ENCODE results near the gene SDK1.

The SDK1 gene, protein sequence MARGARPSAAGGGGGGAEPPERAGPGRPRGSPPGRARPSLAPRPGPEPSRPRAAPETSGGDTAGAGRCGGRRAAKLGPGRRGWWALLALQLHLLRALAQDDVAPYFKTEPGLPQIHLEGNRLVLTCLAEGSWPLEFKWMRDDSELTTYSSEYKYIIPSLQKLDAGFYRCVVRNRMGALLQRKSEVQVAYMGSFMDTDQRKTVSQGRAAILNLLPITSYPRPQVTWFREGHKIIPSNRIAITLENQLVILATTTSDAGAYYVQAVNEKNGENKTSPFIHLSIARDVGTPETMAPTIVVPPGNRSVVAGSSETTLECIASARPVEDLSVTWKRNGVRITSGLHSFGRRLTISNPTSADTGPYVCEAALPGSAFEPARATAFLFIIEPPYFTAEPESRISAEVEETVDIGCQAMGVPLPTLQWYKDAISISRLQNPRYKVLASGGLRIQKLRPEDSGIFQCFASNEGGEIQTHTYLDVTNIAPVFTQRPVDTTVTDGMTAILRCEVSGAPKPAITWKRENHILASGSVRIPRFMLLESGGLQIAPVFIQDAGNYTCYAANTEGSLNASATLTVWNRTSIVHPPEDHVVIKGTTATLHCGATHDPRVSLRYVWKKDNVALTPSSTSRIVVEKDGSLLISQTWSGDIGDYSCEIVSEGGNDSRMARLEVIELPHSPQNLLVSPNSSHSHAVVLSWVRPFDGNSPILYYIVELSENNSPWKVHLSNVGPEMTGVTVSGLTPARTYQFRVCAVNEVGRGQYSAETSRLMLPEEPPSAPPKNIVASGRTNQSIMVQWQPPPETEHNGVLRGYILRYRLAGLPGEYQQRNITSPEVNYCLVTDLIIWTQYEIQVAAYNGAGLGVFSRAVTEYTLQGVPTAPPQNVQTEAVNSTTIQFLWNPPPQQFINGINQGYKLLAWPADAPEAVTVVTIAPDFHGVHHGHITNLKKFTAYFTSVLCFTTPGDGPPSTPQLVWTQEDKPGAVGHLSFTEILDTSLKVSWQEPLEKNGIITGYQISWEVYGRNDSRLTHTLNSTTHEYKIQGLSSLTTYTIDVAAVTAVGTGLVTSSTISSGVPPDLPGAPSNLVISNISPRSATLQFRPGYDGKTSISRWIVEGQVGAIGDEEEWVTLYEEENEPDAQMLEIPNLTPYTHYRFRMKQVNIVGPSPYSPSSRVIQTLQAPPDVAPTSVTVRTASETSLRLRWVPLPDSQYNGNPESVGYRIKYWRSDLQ (N-terminal part only)

DNA sequence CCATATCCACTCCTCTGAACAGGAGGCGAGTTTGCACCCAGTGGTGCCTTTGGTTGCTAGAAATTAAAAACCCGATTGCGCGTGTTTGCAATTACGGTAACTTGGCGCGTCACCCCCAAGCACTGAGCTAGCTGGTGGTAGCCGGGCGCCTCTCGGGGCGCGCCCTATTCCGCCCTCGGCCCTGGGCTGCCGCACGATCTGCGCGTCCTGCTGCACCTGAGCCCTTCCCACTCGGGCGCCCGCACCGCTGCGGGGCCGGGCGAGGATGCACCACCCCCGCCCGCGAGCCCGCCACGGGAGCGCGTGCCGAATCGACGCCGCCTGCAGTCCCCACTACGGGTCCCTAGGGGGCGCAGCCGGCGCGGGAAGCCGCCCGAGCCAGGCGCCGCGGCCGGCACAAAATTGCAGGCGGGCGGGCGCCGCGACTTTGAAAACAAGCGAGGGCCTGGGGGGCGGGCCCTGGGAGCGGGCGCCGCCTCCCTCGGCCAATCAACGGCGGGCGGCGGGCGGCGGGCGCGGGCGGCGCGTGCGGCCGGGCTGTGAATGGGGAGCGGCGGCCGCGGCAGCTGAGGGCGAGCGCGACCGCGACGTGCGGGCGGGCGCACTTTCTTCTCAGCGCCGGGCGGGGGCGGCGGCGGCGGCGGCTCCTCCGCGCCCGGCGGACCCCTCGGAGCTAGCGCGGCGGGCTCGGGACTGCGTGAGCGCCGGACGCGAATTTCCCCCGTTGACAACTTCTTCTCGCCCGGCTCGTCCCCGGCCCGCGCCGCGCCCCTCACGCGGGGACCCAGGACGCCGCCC lies at the start of gene SDK1:
SDK1 (plus strand) TSS at position 602 of the 798 bp plus-strand sequence. CDS start 335 bp downstream, outside the sequence.
- DNase-seq, result peak; percentile 96

DNA sequence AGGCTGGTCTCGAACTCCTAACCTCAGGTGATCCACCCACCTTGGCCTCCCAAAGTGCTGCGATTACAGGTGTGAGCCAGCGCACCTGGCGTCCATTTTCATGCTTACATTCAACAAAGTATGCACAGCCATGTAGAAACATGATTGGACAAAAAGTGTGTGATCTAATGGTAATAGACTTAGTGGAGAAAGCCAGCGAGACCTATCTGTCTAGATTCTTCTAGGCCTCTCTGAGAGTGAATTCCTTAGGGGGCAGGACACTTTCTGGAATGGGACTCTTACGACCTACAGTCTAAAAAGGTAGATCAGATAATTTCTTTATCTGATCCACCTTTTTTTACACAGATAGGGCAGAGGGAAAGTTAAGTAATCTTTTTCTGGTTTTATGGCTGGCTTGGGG lies 46.3 kb upstream of the SDK1 start:
- no peak for DNase-seq

DNA sequence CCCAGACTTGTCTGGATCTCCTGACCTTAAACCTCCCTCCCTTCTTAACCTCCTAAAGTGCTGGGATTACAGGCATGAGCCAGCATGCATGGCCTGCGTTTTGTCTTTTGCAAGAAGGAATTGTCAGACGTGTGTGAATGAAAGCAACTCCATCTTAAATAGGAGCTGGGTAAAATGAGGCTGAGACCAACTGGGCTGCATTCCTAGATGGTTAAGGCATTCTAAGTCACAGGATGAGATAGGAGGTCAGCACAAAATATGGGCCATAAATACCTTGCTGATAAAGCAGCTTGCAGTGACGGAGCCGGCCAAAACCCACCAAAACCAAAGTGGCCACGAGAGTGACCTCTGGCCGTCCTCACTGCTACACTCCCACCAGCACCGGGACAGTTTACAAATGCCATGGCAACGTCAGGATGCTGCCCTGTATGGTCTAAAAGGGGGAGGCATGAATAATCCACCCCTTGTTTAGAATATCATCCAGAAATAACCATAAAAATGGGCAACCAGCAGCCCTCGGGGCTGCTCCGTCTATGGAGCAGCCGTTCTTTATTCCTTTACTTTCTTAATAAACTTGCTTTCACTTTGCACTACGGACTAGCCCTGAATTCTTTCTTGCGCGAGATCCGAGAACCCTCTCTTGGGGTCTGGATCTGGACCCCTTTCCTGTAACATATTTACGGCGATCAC lies 41.2 kb upstream of the SDK1 start:
- DNase-seq, result no peak

DNA sequence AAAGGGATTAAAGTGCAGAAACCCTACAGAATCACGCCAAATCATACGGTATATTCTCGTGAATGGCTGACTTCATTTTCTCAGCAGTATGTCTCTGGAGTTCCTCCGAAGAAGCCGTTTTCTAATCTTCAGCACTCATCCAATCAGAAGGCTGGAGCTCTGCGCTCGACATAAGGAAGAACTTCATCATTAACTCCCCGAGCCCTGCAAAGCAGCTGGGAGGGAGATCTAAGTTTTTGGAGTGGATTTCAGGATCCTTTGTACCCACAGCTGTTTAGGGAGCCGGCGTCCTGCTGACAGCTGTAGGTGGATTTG lies 40.7 kb upstream of the SDK1 start:
- DNase-seq, result no peak

DNA sequence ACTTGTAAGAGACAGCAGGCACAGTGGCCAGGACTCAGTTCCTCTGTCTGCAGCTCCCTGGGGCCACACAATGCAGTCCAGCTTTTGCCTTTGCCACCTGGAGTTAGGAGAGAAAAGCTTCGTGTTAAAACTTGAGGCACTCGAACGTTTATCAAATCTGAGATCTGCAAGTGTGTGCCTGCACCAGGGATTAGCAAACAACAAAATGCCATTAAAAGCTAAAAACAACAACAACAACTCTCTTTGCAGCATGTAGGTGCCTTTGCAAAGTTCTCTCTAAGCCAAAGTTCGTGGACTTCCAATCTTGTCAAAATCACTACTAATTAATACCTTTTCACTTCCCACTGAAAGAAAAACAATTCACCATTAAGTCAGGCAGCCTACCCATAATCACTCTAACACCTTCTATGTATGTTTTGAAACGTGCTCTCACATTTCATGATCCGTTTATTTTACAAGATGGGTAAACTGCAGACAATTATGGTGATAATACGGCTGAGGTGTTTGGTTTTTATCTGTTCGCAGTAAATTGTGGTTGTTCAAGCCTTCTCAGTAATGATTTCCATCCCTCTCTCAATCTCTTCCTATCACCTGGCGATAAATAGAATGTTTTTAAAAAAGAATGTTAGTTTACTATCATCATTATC lies 36.2 kb upstream of the SDK1 start:
- peak; percentile 75 for DNase-seq

DNA sequence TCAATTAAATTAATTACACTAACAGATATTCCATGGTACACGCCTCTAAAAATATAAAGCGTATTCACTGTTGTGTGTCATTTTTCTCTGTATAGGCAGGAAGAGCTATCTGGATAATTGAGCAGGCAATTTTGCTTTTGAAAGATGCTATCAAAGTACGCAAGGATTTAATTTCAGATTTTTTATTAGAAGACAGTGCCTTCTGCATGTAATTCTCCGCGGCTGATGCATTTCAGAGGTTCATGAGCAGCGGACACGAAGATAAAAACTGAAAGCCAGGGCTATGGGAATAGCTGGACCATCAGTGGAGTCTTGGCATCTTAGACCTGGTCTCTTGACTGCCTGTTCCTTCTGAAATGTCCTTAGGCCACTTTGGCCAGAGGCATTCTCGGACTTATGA lies 35.7 kb upstream of the SDK1 start:
- peak; percentile 75 for DNase-seq

DNA sequence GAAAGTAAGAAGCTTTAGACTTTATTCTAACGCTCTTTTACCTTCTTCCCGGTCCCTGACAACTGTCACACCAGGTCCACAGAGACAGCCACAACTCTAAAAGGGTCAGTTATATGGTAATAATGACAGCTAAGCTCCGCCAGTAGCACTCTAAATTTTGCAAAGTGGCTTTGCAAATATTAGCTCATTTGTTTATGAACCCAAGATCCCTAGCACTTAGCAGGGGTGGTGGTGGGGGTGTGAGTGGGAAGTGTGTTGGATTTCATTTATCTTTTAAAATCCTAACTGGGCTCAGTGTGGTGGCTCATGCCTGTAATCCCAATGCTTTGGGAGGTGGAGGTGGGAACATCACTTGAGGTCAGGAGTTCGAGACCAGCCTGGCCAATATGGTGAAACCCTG lies 34.8 kb upstream of the SDK1 start:
- DNase-seq, result peak; percentile 70

DNA sequence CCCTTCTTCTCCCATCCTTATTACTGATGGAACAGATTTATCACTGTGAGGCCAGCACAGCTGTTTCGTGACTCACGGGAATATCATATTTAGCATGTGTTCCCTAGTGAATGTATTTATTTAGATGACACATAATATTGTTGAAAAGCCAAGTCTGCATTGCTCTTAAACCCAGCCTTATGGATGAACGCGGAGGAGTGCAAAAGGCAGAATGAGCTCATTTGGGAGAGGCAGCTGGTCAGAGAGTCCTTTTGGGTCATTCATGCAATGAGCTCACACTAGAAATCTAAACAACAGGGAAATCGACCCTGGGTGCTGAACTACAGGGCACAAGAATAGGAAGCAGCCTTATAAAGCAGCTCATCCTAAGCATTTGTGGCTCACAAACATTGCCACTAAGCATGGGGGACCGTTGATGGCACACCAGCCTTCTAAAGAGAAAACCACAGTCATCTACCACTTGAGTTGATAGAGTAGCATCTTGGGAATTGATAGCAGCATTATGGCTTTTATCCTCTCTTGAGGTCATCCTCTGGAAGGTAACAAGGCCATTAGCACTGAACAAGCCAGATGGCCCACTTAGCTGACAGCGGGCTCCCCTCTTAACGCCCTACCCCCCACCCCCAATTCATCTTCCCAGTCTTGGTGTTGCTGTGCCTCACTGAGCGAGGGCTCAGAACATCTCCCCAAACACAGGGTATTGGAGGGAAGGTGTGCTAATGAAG lies 32.9 kb upstream of the SDK1 start:
- DNase-seq, result peak; percentile 100

DNA sequence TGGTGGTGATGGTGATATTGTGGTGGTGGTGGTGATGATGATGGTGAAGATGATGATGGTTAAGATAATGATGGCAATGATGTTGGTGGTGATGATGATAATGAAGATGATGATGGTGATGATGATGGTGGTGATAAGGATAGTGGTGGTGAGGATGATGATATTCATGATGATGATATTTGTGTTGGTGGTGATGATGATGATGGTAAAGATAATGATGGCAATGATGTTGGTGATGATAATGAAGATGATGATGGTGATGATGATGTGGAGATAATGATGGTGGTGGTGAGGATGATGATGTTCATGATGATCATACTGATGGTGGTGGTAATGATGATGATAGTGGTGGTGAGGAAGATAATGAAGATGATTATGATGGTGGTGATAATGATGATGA lies 30.7 kb upstream of the SDK1 start:
- DNase-seq, result no peak

DNA sequence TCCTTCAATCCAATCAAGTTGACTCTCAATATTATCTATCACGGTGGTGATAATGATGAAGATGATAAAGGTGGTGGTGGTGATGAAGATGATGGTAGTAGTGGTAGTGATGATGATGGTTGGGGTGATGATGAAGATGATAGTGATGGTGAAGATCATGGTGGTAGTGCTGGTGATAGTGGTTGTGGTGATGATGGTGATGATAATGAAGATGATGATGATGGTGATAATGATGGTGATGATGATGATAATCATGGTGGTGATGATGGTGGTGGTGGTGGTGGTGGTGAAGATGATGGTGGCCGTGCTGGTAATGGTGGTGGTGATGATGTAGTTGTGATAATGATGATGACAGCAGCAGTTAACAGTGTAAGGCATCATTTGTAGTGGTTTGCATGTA lies 29.8 kb upstream of the SDK1 start:
- DNase-seq, result no peak

DNA sequence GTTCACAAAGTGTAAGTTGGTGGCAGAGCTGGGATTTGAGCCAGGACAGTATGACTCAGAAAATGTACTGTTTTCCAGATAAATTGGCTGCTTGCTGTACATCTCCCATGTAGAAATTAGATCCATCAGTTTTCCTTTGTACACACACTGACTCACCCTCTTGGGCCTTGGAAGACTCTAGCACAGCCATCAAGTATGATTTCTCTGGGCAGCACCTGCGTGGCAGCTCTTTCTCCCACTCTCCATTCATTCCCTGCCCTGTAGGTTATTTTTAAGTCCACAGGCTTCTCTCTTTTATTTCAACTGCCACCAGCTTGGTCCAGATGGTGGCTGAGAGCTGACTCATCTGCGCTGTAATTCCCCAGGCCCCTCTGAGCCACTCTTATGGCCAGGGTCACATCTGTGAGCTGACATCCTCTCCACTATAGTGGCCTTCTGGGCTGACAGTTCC lies 28.3 kb upstream of the SDK1 start:
- DNase-seq, result peak; percentile 60

DNA sequence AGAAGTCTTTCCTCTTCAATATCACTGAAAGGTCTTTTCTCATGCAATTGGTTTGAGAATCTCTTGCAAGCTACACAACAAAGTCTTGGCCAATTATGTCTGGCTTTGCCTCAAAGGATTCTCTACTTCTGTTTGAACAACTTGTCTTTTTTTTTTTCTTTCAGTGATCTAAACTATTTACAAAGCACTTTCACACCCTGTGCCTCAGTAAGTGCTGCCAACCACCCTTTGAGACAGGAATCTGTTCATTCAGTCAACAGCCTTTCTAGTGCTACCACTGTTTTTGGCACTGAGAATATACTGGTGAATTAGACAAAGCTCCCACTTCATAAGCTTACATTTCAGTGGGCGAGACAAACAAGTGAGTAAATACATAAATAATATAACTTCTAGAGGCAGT lies 26.9 kb upstream of the SDK1 start:
- DNase-seq, result peak; percentile 88

DNA sequence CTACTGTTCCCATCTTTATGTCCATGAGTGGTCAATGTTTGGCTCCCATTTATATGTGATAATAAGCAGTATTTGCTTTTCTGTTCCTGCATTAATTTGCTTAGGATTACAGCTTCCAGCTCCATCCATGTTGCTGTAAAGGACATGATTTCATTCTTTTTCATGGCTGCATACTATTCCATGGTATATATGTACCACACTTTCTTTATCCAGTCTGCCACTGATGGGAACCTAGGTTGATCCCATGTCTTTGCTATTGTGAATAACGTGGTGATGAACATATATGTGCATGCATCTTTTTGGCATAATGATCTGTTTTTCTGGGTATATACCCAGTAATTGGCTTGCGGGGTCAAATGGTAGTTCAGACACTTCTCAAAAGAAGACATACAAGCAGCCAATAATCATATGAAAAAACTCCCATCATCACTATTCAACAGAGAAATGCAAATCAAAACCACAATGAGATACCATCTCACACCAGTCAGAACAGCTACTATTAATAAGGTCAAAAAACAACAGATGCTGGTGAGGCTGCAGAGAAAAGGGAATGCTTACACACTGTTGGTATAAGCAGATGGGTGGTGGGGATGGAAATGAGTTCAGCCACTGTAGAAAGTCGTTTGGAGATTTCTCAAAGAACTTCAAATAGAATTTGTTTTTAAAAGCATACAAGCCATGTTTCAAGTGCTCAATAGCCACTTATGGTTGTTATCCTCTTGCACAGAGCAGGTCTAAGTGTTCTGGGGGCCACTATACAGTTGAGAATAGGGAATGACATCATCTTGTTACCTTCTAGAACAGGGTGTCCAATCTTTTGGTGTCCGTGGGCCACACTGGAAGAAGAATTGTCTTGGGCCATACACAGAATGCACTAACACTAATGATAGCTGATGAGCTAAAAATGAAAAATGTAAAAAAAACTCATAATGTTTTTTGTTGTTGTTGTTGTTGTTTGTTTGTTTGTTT lies 23.2 kb upstream of the SDK1 start:
- no peak for DNase-seq

DNA sequence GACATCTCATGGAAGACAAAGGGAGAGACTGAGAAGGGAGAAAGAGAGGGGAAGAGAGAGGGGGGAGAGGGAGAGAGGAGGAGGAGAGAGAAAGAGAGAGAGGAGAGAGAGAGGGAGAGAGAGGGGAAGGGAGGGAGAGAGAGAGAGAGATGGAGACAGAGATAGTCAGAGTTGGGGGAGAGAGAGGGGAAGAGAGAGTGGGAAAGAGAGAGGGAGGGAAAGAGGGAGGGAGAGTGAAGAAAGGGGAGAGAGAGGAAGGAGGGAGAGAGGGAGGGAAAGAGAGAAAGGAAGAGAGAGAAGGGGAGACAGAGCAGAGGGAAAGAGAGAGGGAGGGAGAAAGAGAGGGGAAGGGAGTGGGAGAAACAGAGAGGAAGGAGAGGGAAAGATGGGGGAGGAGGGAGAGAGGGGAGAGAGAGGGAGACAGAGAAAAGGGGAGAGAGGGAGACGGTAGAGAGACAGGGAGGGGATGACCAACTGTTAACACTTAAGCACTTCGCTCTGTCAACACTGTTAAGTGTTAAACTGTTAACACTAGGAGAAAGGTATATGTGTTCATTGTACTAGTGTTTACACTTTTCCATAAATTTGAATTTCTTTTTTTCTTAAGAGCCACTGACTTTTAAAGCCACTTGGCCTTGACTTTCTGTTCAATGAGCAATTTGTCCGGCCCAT lies 21.8 kb upstream of the SDK1 start:
- DNase-seq, result peak; percentile 52

DNA sequence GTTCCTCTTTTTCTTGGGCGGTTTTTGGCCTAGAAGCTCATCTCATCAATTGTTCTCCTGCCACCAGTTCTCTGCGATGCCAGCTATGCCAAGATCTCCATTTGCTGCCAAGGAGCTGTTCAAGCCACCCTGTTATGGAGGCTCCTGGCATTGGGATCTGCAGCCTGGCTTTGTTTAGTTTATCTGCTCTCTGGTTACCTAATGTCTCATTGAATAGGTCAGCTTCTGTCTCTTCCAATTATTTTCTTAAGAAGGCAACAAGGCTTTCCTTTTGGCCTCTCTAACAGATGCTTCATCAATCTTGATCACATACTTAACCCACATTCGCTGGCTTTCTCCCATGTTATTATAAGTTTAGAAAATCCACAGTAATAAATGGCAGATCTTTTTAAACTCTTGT lies 20.6 kb upstream of the SDK1 start:
- peak; percentile 22 for DNase-seq

DNA sequence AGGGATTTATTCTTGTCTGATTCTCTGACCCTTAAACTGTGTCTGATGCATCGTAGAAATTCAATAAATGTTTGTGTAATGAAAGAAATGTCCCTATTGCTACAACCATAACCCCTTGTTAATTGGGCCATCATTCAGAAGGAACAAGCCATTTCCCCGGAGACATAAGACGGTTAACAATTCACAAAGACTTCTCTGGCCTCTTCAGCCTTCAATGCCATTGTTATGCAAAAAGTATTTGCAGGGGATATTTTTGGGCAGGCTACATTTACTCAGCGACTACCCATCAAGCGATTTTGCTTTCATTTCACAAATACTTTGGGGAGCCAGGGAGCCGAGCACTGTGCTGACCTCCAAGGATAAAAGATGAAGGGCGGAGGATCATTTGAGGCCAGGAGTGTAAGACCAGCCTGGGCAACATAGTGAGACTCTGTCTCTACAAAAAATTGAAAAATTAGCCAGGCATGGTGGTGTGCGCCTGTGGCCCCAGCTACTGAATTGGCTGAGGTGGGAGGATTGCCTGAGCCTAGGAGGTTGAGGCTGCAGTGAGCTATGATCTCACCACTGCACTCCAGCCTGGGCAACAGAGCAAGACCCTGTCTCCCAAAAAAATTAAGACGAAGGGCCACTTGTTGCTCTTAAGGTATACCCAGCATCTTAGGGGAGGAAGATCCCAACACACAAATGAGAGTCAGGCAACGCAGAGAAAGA lies 20.0 kb upstream of the SDK1 start:
- DNase-seq, result no peak

DNA sequence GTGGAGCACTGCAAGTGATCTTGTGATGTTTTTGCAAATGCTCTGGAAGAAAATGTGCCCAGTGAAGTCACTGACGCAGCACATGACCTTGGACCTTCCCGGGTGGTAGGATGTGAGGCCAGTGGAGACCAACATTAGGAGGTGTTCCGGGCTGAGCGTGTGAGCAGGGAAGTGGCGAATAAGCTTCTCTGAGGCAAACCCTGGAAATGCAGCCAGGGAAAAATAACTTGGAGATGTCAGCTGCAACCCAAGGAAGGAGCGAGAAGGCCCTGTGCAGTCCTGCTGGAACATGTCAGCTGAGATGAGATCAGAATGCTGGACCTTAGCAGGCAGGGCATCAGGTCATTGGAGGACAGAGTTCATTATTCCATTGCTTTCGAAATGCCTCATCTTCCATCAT lies 18.6 kb upstream of the SDK1 start:
- no peak for DNase-seq

DNA sequence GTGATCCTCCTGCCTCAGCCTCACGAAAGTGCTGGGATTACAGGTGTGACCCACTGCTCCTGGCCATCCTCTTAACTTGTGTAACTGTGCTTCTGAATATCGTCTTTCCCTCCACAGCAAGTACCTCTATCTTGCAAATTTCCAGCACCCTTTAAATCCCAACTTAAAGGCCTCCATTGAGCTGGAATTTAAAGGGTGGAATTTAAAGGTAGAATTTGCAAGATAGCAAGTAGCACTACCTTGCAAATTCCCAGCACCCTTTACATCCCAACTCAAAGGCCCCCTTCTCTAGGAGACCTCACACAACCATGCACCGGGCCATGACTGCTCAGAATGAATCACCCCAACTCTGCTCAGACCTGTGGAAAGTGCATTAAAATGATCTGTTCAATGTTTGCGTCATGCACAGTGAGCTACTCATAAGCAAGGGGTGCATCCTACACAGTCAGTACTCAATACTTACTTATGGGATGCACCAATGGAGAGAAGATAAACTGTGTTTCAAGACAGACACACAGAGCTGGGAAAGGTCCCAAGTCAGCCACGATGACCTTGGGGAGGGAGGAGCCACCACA lies 17.8 kb upstream of the SDK1 start:
- no peak for DNase-seq

Measured in NCI-H1092 treated with DMSO at 0.1 percent for 48 hours (cell line).